Testis (tissue), 3 donors: Measurements from ENCODE around the gene PTPRG. TPM values are rescaled to one million over a fixed set of nuclear protein-coding genes. Genes with fewer than 3 reads are reported as not detected.

Experiments used
- DNase-seq: peaks from one replicate; pipeline ENCODE4 v3.0.0-alpha.2; 2019
- H3K27ac ChIP-seq, 2 donors: fragments of 200-600 bp; sonication (generic); one replicate each; pipeline ENCODE4 v1.5.1; 2019
- H3K27me3 ChIP-seq: fragments of 200-600 bp; sonication (generic); one replicate; pipeline ENCODE4 v1.5.1; 2019
- H3K36me3 ChIP-seq: fragments of 200-600 bp; sonication (generic); one replicate; pipeline ENCODE4 v1.5.1; 2017; ENCODE audit warnings: low read depth; ENCODE audit errors: missing control alignments
- H3K4me1 ChIP-seq: fragments of 200-600 bp; sonication (generic); one replicate; pipeline ENCODE4 v1.5.1; 2019
- H3K4me3 ChIP-seq, 2 donors: fragments of 200-600 bp; sonication (generic); one replicate each; pipeline ENCODE4 v1.5.1; 2017 to 2019
- H3K9me3 ChIP-seq: fragments of 200-600 bp; sonication (generic); one replicate; pipeline ENCODE4 v1.5.1; 2017
- CTCF ChIP-seq, 3 experiments: fragments of 450-650 bp in 2 of 3; fragments of 200-600 bp in 1 of 3; sonication (generic) in 1 of 3; IDR thresholded peaks; one replicate each; pipeline ENCODE4 v1.5.1; 2016 to 2019; ENCODE audit warnings: antibody characterized with exemption in 3 of 3, mild to moderate bottlenecking in 2 of 3, moderate library complexity in 1 of 3
- POLR2A ChIP-seq: fragments of 450-650 bp; IDR thresholded peaks from one replicate; pipeline ENCODE4 v1.6.1; 2017; ENCODE audit warnings: antibody characterized with exemption, mild to moderate bottlenecking, moderate library complexity
- WGBS, 2 donors: methylation state at CpG; one replicate each; pipeline ENCODE4 v1.1.5; 2018; 5-methylcytosine and 5-hydroxymethylcytosine counted together
- intact Hi-C: fragments of 100-400 bp; cut with DNase I; formaldehyde crosslinking; loops from one replicate; pipeline ENCODE4 v1.15.1; 2023; ENCODE audit warnings: low total_unique reads
- polyA plus RNA-seq: library from polyadenylated mRNA; stranded (reverse); fragments of 350-450 nt; fragmentation: Illumina TruSeq; extraction: RNeasy Lipid Tissue Mini Kit (QIAGEN cat#74804); gene quantifications from one replicate; pipeline ENCODE4 v1.2.3, GENCODE V29; 2014; ENCODE audit warnings: low read depth, low replicate concordance; ENCODE audit not compliant: insufficient read depth
- total RNA-seq, 2 donors: library from RNA; depleted of rRNA; stranded (reverse); fragments of >200 nt; gene quantifications; one replicate each; pipeline ENCODE4 v1.2.3, GENCODE V29; 2016

The PTPRG gene
- total and polyA plus RNA-seq, 3 donors from 2014 or later, result 26.3 to 107 (median 75.4) TPM

DNA sequence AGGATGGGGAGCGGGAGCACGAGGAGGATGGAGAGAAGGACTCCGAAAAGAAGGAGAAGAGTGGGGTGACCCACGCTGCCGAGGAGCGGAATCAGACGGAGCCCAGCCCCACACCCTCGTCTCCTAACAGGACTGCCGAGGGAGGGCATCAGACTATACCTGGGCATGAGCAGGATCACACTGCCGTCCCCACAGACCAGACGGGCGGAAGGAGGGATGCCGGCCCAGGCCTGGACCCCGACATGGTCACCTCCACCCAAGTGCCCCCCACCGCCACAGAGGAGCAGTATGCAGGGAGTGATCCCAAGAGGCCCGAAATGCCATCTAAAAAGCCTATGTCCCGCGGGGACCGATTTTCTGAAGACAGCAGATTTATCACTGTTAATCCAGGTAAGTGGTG lies 642.2 kb downstream of the PTPRG start:
- intact Hi-C loops, result no loop called here
- H3K4me3 ChIP-seq, result no peak overlapping the region
- TF ChIP-seq POLR2A (no peak), CTCF (IDR thresholded peaks at IDR 0.05) (no peak)

DNA sequence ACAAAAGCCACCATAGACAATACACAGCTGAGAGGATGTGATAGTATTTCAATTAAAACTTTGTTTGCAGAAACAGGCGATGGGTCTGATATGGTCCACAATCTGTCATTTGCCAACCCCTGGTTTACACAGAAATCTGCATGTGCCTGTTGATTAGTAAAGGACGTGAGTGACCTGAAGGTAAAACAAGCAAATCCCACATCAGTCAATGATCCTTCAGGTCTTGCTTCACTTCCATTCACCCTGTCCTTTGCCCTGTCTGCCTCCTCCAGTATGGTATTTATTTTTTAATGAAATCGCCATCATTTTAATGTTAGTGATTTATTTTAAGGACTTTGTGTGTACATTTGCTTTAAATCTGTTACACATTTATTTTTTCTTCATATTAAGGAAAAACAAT lies 645.8 kb downstream of the PTPRG start:
- intact Hi-C loops, result no loop called here
- no peak for TF ChIP-seq POLR2A
- no peak for TF ChIP-seq CTCF (IDR thresholded peaks at IDR 0.05)
- Histone ChIP-seq H3K36me3 (no peaks in the 10 kb centered on the region), H3K27me3 (no peaks in the 10 kb centered on the region), H3K27ac (no peak overlapping the region), H3K4me3 (no peak overlapping the region), H3K9me3 (no peaks in the 10 kb centered on the region), H3K4me1 (no peaks in the 10 kb centered on the region)
- no peak for DNase-seq
- WGBS, 2 donors, result 85 to 87% methylated on average over 3 of the region's 3 CpGs

More for the DNA sequence above, 642.2 kb downstream of the PTPRG start:
- no peaks in the 10 kb centered on the region for H3K36me3 ChIP-seq
- no peaks in the 10 kb centered on the region for H3K27me3 ChIP-seq
- WGBS, 2 donors, result 91 to 94% methylated on average over 15 to 19 of the region's 19 CpGs
- no peak overlapping the region for H3K27ac ChIP-seq
- no peak for DNase-seq
- no peaks in the 10 kb centered on the region for H3K4me1 ChIP-seq
- H3K9me3 ChIP-seq, result no peaks in the 10 kb centered on the region

GRCh38 chr3:62208385-62208784 lies 647.0 kb downstream of the PTPRG start:
- WGBS, 2 donors, result 89% methylated on average over 4 of the region's 4 CpGs
- H3K4me1 ChIP-seq, result no peaks in the 10 kb centered on the region
- no peaks in the 10 kb centered on the region for H3K36me3 ChIP-seq
- intact Hi-C loops, result no loop called here
- no peaks in the 10 kb centered on the region for H3K9me3 ChIP-seq
- TF ChIP-seq POLR2A (no peak), CTCF (IDR thresholded peaks at IDR 0.05) (no peak)
- no peak for DNase-seq
- no peak overlapping the region for H3K4me3 ChIP-seq
- H3K27me3 ChIP-seq, result no peaks in the 10 kb centered on the region
- no peak overlapping the region for H3K27ac ChIP-seq

DNA sequence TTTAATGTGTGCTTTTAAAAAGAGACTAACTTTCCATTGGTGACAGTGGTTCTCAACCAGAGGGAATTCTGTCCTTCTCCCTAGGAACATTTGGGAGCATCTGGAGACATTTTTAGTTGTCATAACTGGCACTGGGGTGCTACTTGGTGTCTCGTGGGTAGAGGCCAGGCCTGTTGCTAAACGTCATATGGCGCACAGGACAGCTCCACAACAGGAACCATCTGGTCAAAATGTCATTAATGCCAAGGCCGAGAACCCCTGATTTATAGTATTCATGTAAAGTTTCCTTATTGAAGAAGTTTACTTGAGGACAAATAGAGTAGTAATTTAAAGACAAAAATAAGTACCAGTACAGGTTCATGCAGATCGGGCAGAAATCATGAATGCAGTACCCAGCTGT lies 647.7 kb downstream of the PTPRG start:
- DNase-seq, result no peak
- Histone ChIP-seq H3K4me1 (no peaks in the 10 kb centered on the region), H3K4me3 (no peak overlapping the region), H3K27ac (no peak overlapping the region), H3K9me3 (no peaks in the 10 kb centered on the region), H3K36me3 (no peaks in the 10 kb centered on the region), H3K27me3 (no peaks in the 10 kb centered on the region)
- intact Hi-C loops, result no loop called here
- WGBS, 2 donors, result 86 to 91% methylated on average over 5 of the region's 5 CpGs
- TF ChIP-seq POLR2A, result no peak
- TF ChIP-seq CTCF (IDR thresholded peaks at IDR 0.05), result no peak

DNA sequence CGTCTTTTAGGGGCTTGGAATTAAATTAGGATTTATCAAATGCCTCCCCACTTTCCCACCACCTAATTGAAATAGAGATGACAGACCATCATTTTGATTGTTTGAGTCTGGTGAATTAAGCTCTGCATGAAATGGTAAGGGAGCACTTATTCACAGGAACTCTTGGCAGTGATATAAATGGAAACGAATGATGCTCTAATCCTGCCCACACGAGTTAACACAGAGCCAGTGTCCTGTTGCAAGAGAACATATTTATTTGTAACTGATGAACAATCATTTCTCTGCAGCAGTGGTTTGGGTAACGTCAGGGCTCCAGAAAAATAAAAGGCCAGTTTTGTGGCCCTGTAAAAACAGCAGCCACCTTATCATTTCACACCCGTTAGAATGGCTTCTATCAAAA lies 648.6 kb downstream of the PTPRG start:
- intact Hi-C loops, result no loop called here
- WGBS, 2 donors, result 56 to 64% methylated on average over 5 of the region's 5 CpGs

More for the DNA sequence above, 648.6 kb downstream of the PTPRG start:
- Histone ChIP-seq H3K36me3 (no peaks in the 10 kb centered on the region), H3K4me1 (no peaks in the 10 kb centered on the region), H3K4me3 (no peak overlapping the region), H3K27ac (no peak overlapping the region), H3K27me3 (no peaks in the 10 kb centered on the region), H3K9me3 (no peaks in the 10 kb centered on the region)
- no peak for TF ChIP-seq POLR2A
- no peak for TF ChIP-seq CTCF (IDR thresholded peaks at IDR 0.05)
- no peak for DNase-seq
